H1 (cell line): ENCODE data around the gene HKDC1. TPM values are rescaled to one million over a fixed set of nuclear protein-coding genes. Genes with fewer than 3 reads are reported as not detected.

Experiments used
- CTCF ChIA-PET: fragments of 300-600 bp; sonication (Branson Sonifier 250); formaldehyde crosslinking; loops from one replicate; lab custom pipeline; 2021; ENCODE audit not compliant: partially characterized antibody; lab: Charles Lee
- POLR2A ChIA-PET: fragments of 300-600 bp; sonication (Branson Sonifier 250); formaldehyde crosslinking; loops from one replicate; lab custom pipeline; 2021; ENCODE audit warnings: inconsistent platforms; ENCODE audit not compliant: partially characterized antibody; lab: Charles Lee
- DNase-seq, 2 experiments: peaks; one replicate each; pipeline versions ENCODE4 v3.0.0 to v3.0.0-alpha.2; 2010 to 2022; ENCODE audit warnings: low spot score in 2 of 2, low read depth in 1 of 2, mixed read lengths in 1 of 2
- FAIRE-seq: peaks from 2 replicates; lab custom pipeline; 2011; peaks lifted over from hg19 to GRCh38; lab: Jason Lieb, UNC
- H2AFZ ChIP-seq: 2 replicates; pipeline ENCODE4 v1.8.1; 2012; ENCODE audit warnings: low read length, inconsistent platforms
- H2AK5ac ChIP-seq: 2 replicates; pipeline ENCODE4 v1.6.1; 2013; ENCODE audit warnings: low read depth, low read length
- H2BK120ac ChIP-seq: replicated peaks from 2 replicates; pipeline ENCODE3; 2013; ENCODE audit warnings: low read depth, low read length, inconsistent platforms
- H2BK12ac ChIP-seq: 2 replicates; pipeline ENCODE4 v1.6.1; 2013; ENCODE audit warnings: low read depth, low read length
- H2BK15ac ChIP-seq: 2 replicates; pipeline ENCODE4 v1.6.1; 2013; ENCODE audit warnings: low read length
- H2BK20ac ChIP-seq: 2 replicates; pipeline ENCODE4 v1.6.1; 2013; ENCODE audit warnings: low read length
- H2BK5ac ChIP-seq: 2 replicates; pipeline ENCODE4 v1.6.1; 2013; ENCODE audit warnings: low read depth, low read length
- H3K14ac ChIP-seq: 2 replicates; pipeline ENCODE4 v1.6.1; 2013; ENCODE audit warnings: inconsistent platforms; ENCODE audit not compliant: insufficient read length
- H3K18ac ChIP-seq: 2 replicates; pipeline ENCODE4 v1.6.1; 2013; ENCODE audit warnings: low read length; ENCODE audit errors: extremely low read depth
- H3K23ac ChIP-seq: 2 replicates; pipeline ENCODE4 v1.6.1; 2013; ENCODE audit warnings: inconsistent platforms; ENCODE audit not compliant: insufficient read length
- H3K23me2 ChIP-seq: 2 replicates; pipeline ENCODE4 v1.6.1; 2013; ENCODE audit warnings: low read depth, low read length
- H3K27ac ChIP-seq: 2 replicates; pipeline ENCODE4 v1.6.1; 2011; ENCODE audit warnings: low read depth, low read length, inconsistent platforms
- H3K27me3 ChIP-seq, 4 experiments: replicated peaks in 1 of 4; 1 replicate in 1 of 4; 2 replicates in 3 of 4; pipeline versions ENCODE4 v1.6.1 to v1.8.1; 2011 to 2013; ENCODE audit warnings: low read length in 3 of 4, mild to moderate bottlenecking in 3 of 4, inconsistent platforms in 2 of 4, mixed read lengths in 2 of 4, moderate library complexity in 1 of 4; ENCODE audit not compliant: control insufficient read depth in 3 of 4, insufficient read depth in 3 of 4; ENCODE audit errors: extremely low read depth in 1 of 4
- H3K36me3 ChIP-seq, 4 experiments: 2 replicates each; pipeline versions ENCODE4 v1.6.1 to v1.8.1; 2011 to 2013; ENCODE audit warnings: mild to moderate bottlenecking in 4 of 4, low read length in 3 of 4, moderate library complexity in 2 of 4, control low read depth in 1 of 4, inconsistent platforms in 1 of 4; ENCODE audit not compliant: insufficient read depth in 4 of 4, control insufficient read depth in 2 of 4
- H3K4ac ChIP-seq: replicated peaks from 2 replicates; pipeline ENCODE3; 2013; ENCODE audit warnings: low read length, low read depth, mixed read lengths, inconsistent platforms; ENCODE audit not compliant: insufficient read length
- H3K4me1 ChIP-seq, 4 experiments: replicated peaks in 1 of 4; 1 replicate in 1 of 4; 2 replicates in 3 of 4; pipeline versions ENCODE4 v1.6.1 to v1.8.1; 2011 to 2013; ENCODE audit warnings: low read length in 3 of 4, inconsistent platforms in 2 of 4, mixed read lengths in 1 of 4; ENCODE audit not compliant: insufficient read depth in 4 of 4, control insufficient read depth in 3 of 4
- H3K4me2 ChIP-seq, 2 experiments: 2 replicates each; pipeline versions ENCODE4 v1.6.1 to v1.8.1; 2011 to 2013; ENCODE audit warnings: low read depth in 2 of 2, low read length in 2 of 2, control low read depth in 1 of 2, inconsistent platforms in 1 of 2, mild to moderate bottlenecking in 1 of 2; ENCODE audit not compliant: insufficient read depth in 1 of 2
- H3K4me3 ChIP-seq, 4 experiments: fragments of 200-600, 300-600 bp in 1 of 4; sonication (generic), shearing (Covaris generic), sonication (Bioruptor Twin) in 1 of 4; 2 replicates each; pipeline versions ENCODE4 v1.5.1 to v1.8.1; 2011 to 2016; ENCODE audit warnings: low read length in 4 of 4, low read depth in 3 of 4, control low read depth in 2 of 4, inconsistent platforms in 2 of 4, mild to moderate bottlenecking in 2 of 4, mixed read lengths in 1 of 4, moderate library complexity in 1 of 4; ENCODE audit not compliant: insufficient read depth in 2 of 4; ENCODE audit errors: extremely low read depth in 1 of 4
- H3K56ac ChIP-seq: replicated peaks from 2 replicates; pipeline ENCODE3; 2013; ENCODE audit warnings: low read depth, mild to moderate bottlenecking, mixed read lengths, low read length, inconsistent platforms; ENCODE audit not compliant: insufficient read length
- H3K79me1 ChIP-seq: 2 replicates; pipeline ENCODE4 v1.6.1; 2013; ENCODE audit warnings: low read depth, low read length, control low read depth
- H3K79me2 ChIP-seq, 2 experiments: 2 replicates each; pipeline versions ENCODE4 v1.6.1 to v1.8.1; 2012 to 2013; ENCODE audit warnings: low read length in 2 of 2, mild to moderate bottlenecking in 2 of 2, inconsistent platforms in 1 of 2; ENCODE audit not compliant: insufficient read depth in 2 of 2, control insufficient read depth in 1 of 2
- H3K9ac ChIP-seq, 4 experiments: replicated peaks in 1 of 4; 1 replicate in 1 of 4; 2 replicates in 3 of 4; pipeline versions ENCODE4 v1.6.1 to v1.8.1; 2011 to 2013; ENCODE audit warnings: low read depth in 3 of 4, low read length in 3 of 4, control low read depth in 2 of 4, mild to moderate bottlenecking in 2 of 4, moderate library complexity in 2 of 4, inconsistent platforms in 1 of 4; ENCODE audit errors: extremely low read depth in 1 of 4
- H3K9me3 ChIP-seq, 2 experiments: 2 replicates each; pipeline versions ENCODE4 v1.6.1 to v1.8.1; 2012 to 2013; ENCODE audit warnings: mild to moderate bottlenecking in 2 of 2, moderate library complexity in 2 of 2, control low read depth in 1 of 2, inconsistent platforms in 1 of 2, low read depth in 1 of 2, low read length in 1 of 2, mixed read lengths in 1 of 2; ENCODE audit not compliant: insufficient read depth in 2 of 2
- H4K20me1 ChIP-seq, 2 experiments: replicated peaks in 1 of 2; 2 replicates each; pipeline versions ENCODE3 to v1.8.1; 2011 to 2013; ENCODE audit warnings: inconsistent platforms in 2 of 2, low read length in 2 of 2, mild to moderate bottlenecking in 1 of 2; ENCODE audit not compliant: insufficient read depth in 2 of 2, control insufficient read depth in 1 of 2
- H4K5ac ChIP-seq: 2 replicates; pipeline ENCODE4 v1.6.1; 2013; ENCODE audit warnings: low read length, low read depth, mixed read lengths, inconsistent platforms; ENCODE audit not compliant: insufficient read length
- H4K8ac ChIP-seq: 2 replicates; pipeline ENCODE4 v1.8.0; 2013; ENCODE audit warnings: mild to moderate bottlenecking, moderate library complexity, low read length, inconsistent platforms; ENCODE audit not compliant: insufficient read depth; ENCODE audit errors: extremely low read depth
- H4K91ac ChIP-seq: replicated peaks from 2 replicates; pipeline ENCODE3; 2013; ENCODE audit warnings: low read length, mixed read lengths, inconsistent platforms; ENCODE audit not compliant: insufficient read length
- BCL11A ChIP-seq, 2 experiments: IDR thresholded peaks; one replicate each; pipeline ENCODE4 v1.6.1; 2011; ENCODE audit warnings: low read depth in 2 of 2, low read length in 2 of 2, mild to moderate bottlenecking in 2 of 2
- CEBPB ChIP-seq: IDR thresholded peaks from 2 replicates; pipeline ENCODE4 v1.6.1; 2012; ENCODE audit warnings: low read depth, low read length
- EP300 ChIP-seq, 2 experiments: IDR thresholded peaks; 1 replicate in 1 of 2; 2 replicates in 1 of 2; pipeline ENCODE4 v1.6.1; 2011 to 2012; ENCODE audit warnings: low read depth in 2 of 2, low read length in 2 of 2, mild to moderate bottlenecking in 2 of 2, borderline replicate concordance in 1 of 2, inconsistent platforms in 1 of 2, moderate library complexity in 1 of 2
- JUN ChIP-seq: IDR thresholded peaks from 2 replicates; pipeline ENCODE4 v1.6.1; 2011; ENCODE audit warnings: low read depth, mild to moderate bottlenecking, improper control_type of control experiment, low read length
- NANOG ChIP-seq: IDR thresholded peaks from 2 replicates; pipeline ENCODE4 v1.6.1; 2011; ENCODE audit warnings: low read length, low read depth, mild to moderate bottlenecking, inconsistent platforms; ENCODE audit not compliant: insufficient read depth, poor library complexity, severe bottlenecking
- POLR2AphosphoS5 ChIP-seq: IDR thresholded peaks from 2 replicates; pipeline ENCODE4 v1.6.1; 2011; ENCODE audit warnings: low read depth, low read length
- RBBP5 ChIP-seq: IDR thresholded peaks from 2 replicates; pipeline ENCODE4 v1.7.1; 2012; ENCODE audit warnings: low read depth, mild to moderate bottlenecking, inconsistent platforms, low read length, moderate library complexity, borderline replicate concordance
- SAP30 ChIP-seq: fragments of 300-600 bp; sonication (generic); IDR thresholded peaks from 2 replicates; pipeline ENCODE4 v1.7.1; 2012; ENCODE audit warnings: low read length, moderate library complexity, mild to moderate bottlenecking, inconsistent platforms; ENCODE audit not compliant: insufficient read depth, insufficient replicate concordance
- SP4 ChIP-seq: IDR thresholded peaks from 2 replicates; pipeline ENCODE4 v1.6.1; 2012; ENCODE audit warnings: low read length, inconsistent platforms
- TBP ChIP-seq: IDR thresholded peaks from 2 replicates; pipeline ENCODE4 v1.6.1; 2011; ENCODE audit warnings: low read depth, low read length, improper control_type of control experiment
- WGBS, 2 experiments: shearing (Covaris generic) in 1 of 2; methylation state at CpG; one replicate each; pipeline versions ENCODE4 v1.1.6 to v1.1.7; 2013 to 2015; ENCODE audit warnings: low lambda C conversion rate in 2 of 2, mixed read lengths in 2 of 2, inconsistent platforms in 1 of 2, low coverage in 1 of 2, missing lambda C conversion rate in 1 of 2; ENCODE audit not compliant: insufficient replicate concordance in 2 of 2, insufficient coverage in 1 of 2, insufficient read length in 1 of 2; ENCODE audit errors: extremely low coverage in 1 of 2, missing lambda C conversion rate in 1 of 2; 5-methylcytosine and 5-hydroxymethylcytosine counted together
- polyA plus RNA-seq, 7 experiments: library from polyadenylated mRNA; depleted of rRNA in 3 of 7; stranded (reverse) in 5 of 7; unstranded in 2 of 7; fragments of >200 nt in 5 of 7; fragments of 200-250 nt in 2 of 7; gene quantifications; 1 replicate in 5 of 7; 2 replicates in 1 of 7; 4 replicates in 1 of 7; pipeline versions ENCODE4 v1.2.1 to v1.2.3, GENCODE V29; 2011 to 2013; ENCODE audit warnings: missing spikeins in 2 of 7, mixed read lengths in 2 of 7
- total RNA-seq: library from RNA; stranded (reverse); fragmentation: NEBNext Ultra II Directional; extraction: Animal tissue kit (Norgen Biotek cat#: 25700); gene quantifications from 2 replicates; pipeline ENCODE4 v1.2.1, GENCODE V29; 2021

HKDC1 gene
- total and polyA plus RNA-seq, 2 of the 8 experiments (the other 6 are each of a cell fraction or from before 2014, with no cell fraction given), result 0.12 to 0.78 TPM

- 90% methylated on average over 17 of the region's 17 CpGs; no CpG with 5 or more reads in 1 of the 2 experiments for WGBS, 2 experiments
Measured at GRCh38 chr10:69265521-69265920, 45.4 kb downstream of the HKDC1 start.

More at GRCh38 chr10:69265521-69265920, 45.4 kb downstream of the HKDC1 start:
- no peak overlapping the region for H3K27ac ChIP-seq
- FAIRE-seq (no peak), DNase-seq (no peak)
- H3K79me2 ChIP-seq, result no peaks in the 10 kb centered on the region
- H2BK20ac ChIP-seq, result no peak overlapping the region
- ChIA-PET CTCF (interaction anchor here (1.2 to 1.4 kb wide), 2 partner anchors 11 to 12 kb away, joined by 3 to 4 read pairs; no protein-coding TSS in a partner anchor), POLR2A (no interaction called here)
- H4K20me1 ChIP-seq, result no peaks in the 10 kb centered on the region
- no peaks in the 10 kb centered on the region for H3K27me3 ChIP-seq
- no peak overlapping the region for H3K4ac ChIP-seq
- no peak overlapping the region for H2AK5ac ChIP-seq
- no peak overlapping the region for H2BK15ac ChIP-seq
- no peak overlapping the region for H3K56ac ChIP-seq
- no peak overlapping the region for H3K14ac ChIP-seq
- no peaks in the 10 kb centered on the region for H3K36me3 ChIP-seq
- no peak overlapping the region for H2BK120ac ChIP-seq
- H3K9me3 ChIP-seq, result no peaks in the 10 kb centered on the region
- no peak for TF ChIP-seq JUN
- no peak for TF ChIP-seq NANOG
- TF ChIP-seq RBBP5, result no peak
- TF ChIP-seq BCL11A (IDR thresholded peaks at IDR 0.05; ENCODE audit: low read depth in 2 of 2, low read length in 2 of 2), result no peak
- TF ChIP-seq SP4, result no peak
- TF ChIP-seq CEBPB, result no peak
- no peak for TF ChIP-seq POLR2AphosphoS5
- TF ChIP-seq SAP30, result no peak
- TF ChIP-seq TBP, result no peak
- TF ChIP-seq EP300 (IDR thresholded peaks at IDR 0.05; ENCODE audit: borderline replicate concordance in 1 of 2, low read depth in 2 of 2, low read length in 2 of 2), result no peak
- no peak overlapping the region; the same call in 1 of the 2 replicates for H2AFZ ChIP-seq
- H3K4me3 ChIP-seq, result no peak overlapping the region
- H4K91ac ChIP-seq, result no peak overlapping the region
- H3K23ac ChIP-seq, result no peak overlapping the region
- H3K79me1 ChIP-seq, result no peaks in the 10 kb centered on the region
- no peaks in the 10 kb centered on the region for H3K23me2 ChIP-seq
- no peak overlapping the region for H2BK12ac ChIP-seq
- H3K4me2 ChIP-seq, result no peak overlapping the region
- no peaks in the 10 kb centered on the region for H3K4me1 ChIP-seq
- H3K18ac ChIP-seq, result no peak overlapping the region
- H2BK5ac ChIP-seq, result no peak overlapping the region
- H4K8ac ChIP-seq, result no peak overlapping the region; the same call in 1 of the 2 replicates
- no peak overlapping the region for H4K5ac ChIP-seq
- no peak overlapping the region for H3K9ac ChIP-seq
